ENCODE measurements around the gene CHRNA1. TPM values are rescaled to one million over a fixed set of nuclear protein-coding genes. Genes with fewer than 3 reads are reported as not detected.
"Not testable (repeated sequence)": the region's sequence is repeated elsewhere in the genome, so short reads cannot be mapped to it uniquely, and the experiment has no call there.

The CHRNA1 gene
- polyA plus RNA-seq, 1 donor, result 3.7 TPM

- no peak for DNase-seq
These were observed 47.5 kb downstream of the CHRNA1 start for GRCh38 chr2:174716785-174717184.

DNA sequence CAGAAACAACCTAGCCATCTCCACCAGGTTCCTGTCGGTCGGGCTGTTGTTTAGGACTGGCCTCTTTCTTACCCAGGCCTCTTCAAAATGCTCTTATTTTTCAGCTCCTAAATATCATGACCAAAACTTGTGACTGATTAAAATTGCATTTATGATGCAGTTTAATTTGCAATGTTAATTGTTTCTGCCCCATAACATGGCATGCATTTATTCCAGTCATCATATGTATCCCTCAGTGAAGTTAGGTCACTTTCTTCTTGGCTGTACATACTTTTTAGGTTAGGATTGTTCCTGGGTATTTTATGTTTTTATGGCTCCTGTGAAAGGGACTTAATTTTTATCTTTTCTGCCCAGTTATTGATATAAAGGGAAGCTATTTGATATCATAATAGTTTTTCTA, 50.6 kb downstream of the CHRNA1 start:
- no peak for DNase-seq

DNA sequence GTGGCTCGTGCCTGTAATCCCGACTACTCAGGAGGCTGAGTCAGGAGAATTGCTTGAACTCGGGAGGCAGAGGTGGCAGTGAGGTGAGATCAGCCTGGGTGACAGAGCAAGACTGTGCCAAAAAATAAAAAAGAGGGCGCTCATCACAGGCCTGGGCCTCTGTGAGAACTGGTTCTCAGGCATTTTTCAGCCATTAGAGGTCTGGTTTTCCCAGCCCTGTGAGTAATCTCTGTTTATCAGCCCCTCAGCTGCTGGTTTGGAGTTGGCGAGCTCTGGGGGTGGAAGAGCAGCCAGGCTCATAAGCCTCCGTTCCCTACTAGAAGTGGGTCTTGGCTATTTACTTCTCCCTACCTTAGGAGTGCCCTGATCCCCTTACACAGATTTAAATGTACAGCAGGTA, 53.1 kb downstream of the CHRNA1 start:
- no peak for DNase-seq

DNA sequence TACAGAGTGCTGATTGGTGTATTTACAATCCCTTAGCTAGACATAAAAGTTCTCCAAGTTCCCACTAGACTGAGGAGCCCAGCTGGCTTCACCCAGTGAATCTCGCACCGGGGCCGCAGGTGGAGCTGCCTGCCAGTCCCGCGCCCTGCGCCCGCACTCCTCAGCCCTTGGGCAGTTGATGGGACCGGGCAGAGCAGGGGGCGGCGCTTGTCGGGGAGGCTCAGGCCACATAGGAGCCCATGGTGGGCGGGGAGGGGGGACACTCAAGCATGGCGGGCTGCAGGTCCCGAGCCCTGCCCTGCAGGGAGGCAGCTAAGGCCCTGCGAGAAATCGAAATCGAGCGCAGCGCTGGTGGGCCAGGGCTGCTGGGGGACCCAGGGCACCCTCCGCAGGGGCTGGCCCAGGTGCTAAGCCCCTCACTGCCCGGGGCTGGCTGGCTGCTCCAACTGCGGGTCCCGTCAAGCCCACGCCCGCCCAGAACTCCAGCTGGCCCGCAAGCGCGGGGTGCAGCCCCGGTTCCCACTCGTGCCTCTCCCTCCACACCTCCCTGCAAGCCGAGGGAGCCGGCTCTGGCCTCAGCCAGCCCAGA, 54.8 kb downstream of the CHRNA1 start:
- not testable (repeated sequence) for DNase-seq

GRCh38 chr2:174708713-174709112, 55.6 kb downstream of the CHRNA1 start:
- DNase-seq, result no peak

DNA sequence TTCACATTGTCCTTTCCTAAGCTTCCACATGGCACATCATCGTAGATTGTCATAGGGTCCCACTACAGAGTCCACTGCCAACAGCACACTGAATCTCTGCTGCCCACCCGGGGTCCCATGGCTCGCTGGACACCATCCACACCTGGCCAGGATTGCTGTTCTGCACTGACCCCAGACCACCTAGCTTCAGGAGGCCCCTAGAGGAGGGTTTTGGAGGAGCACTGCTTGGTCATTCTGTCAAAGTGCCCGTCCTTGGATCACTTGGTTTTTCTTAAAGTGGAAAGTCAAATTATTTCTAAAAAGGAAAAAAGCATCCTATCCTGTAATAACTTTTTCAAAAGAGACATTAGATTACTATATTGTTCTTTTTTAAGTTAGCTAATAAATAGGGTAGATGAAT, 59.0 kb downstream of the CHRNA1 start:
- no peak for DNase-seq

GRCh38 chr2:174704642-174705041, 59.6 kb downstream of the CHRNA1 start:
- no peak for DNase-seq

- DNase-seq, result no peak
These were observed 60.2 kb downstream of the CHRNA1 start for GRCh38 chr2:174704061-174704460.

- no peak for DNase-seq
These were observed 60.8 kb downstream of the CHRNA1 start for GRCh38 chr2:174703430-174703829.

DNA sequence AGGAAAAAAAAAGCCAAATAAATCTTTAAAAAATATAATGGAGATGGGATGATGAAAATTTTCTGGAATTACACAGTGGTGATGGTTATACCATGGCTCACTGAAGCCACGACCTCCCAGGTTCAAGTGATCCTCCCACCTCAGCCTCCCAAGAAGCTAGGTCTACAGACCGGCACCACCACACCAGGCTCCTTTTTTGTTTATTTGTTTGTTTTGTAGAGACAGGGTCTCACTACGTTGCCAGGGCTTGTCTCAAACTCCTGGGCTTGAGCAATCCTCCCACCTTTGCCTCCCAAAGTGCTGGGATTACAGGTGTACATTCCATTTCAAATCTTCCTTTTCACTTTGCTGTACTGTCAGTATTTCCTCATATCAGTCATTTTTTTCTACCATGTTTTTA, 61.7 kb downstream of the CHRNA1 start:
- DNase-seq, result no peak

DNA sequence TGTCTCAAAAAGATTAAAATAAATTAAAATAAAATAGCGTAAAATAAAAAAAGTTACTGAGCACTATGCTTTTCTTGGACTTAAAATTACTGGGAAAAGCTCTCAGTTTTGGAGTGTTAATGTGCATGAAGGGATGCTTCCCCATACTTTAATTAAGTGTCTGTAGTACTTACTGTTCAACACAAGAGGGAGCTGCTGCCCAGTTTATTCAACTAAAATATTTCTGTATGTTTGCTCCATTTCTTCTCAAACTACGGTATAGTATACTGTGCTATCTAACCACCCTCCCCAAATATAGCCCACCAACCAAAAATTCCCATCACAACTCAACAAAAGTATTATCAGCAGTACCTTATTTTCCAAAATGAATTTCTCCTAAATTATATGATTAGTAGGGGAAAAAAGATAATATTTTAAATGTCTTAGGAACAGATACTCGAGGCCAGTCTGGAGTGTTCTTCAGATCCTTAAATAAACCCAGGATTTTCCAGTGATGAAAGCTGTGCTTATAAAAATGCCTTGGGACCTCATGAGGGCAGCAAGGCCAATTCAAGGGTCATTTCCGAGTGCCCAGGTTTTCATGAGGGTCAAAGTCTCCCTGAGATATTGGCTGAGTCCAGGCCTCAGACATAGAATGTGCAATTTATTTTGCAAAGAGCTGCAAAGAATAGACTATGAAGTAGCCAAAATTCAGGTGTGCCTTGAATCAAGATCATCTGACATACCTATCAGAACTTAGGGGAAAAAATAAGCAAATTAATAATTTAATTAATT, 64.1 kb downstream of the CHRNA1 start:
- peak; percentile 62 for DNase-seq

Other genes starting within 250 kb of the CHRNA1 start
- 26.8 TPM for gene WIPF1, start 166.7 kb downstream of the CHRNA1 start, polyA plus RNA-seq (ENCODE audit: insufficient read length)
- 34.7 TPM for gene CHN1, start 240.9 kb upstream of the CHRNA1 start, polyA plus RNA-seq (ENCODE audit: insufficient read length)